Right ventricle myocardium superior (tissue), 1 donor: ENCODE data around the gene XPA. TPM values are rescaled to one million over a fixed set of nuclear protein-coding genes. Genes with fewer than 3 reads are reported as not detected.
"Not testable (repeated sequence)": the region's sequence is repeated elsewhere in the genome, so short reads cannot be mapped to it uniquely, and the experiment has no call there.

Experiments
- ATAC-seq: fragments of 200-7000 bp; cut with Tn5 transposase; one replicate; pipeline ENCODE4 v1.9.1; 2020; ENCODE audit warnings: mild to moderate bottlenecking; ENCODE audit not compliant: poor library complexity
- DNase-seq: peaks from one replicate; pipeline ENCODE4 v3.0.0-alpha.2; 2020
- intact Hi-C: fragments of 100-400 bp; cut with DNase I; formaldehyde crosslinking; loops from one replicate; pipeline ENCODE4 v1.11.2; 2022
- long read RNA-seq: library from polyadenylated mRNA; unstranded; transcript quantifications from one replicate; pipeline ENCODE4 v2.0.0, GENCODE V29; 2021
- total RNA-seq: library from RNA; stranded (reverse); fragmentation: NEBNext Ultra II Directional; extraction: Animal tissue kit (Norgen Biotek cat#: 25700); gene quantifications from one replicate; pipeline ENCODE4 v1.2.1, GENCODE V29; 2021
- donor health status: DM: no; HTN: yes; CAD: no; lungs with severe emphysema.

Gene XPA
- total RNA-seq = 5.8 TPM
- long read RNA-seq, transcript XPA-201 (6 exons, 1,417 nt) = major isoform, 9 of 14 reads
- long read RNA-seq, partial matches to known transcripts = 0 of 14 reads
- long read RNA-seq, other reads (novel, unspliced or antisense) = 5 of 14 reads

GRCh38 chr9:97696803-97697601 lies at the start of gene XPA:
Gene XPA, minus strand, starts transcription at chr9:97697340. Its CDS starts 48 bp downstream, at chr9:97697292.
- intact Hi-C loops = no loop called here
- peak; percentile 99 for DNase-seq
- peak; percentile 100 for ATAC-seq

GRCh38 chr9:97744710-97745708 lies 47.9 kb upstream of the XPA start:
- intact Hi-C loops = no loop called here
- no peak for ATAC-seq
- DNase-seq = no peak

GRCh38 chr9:97744025-97744424 lies 46.9 kb upstream of the XPA start:
- intact Hi-C loops, DNase-seq, ATAC-seq: not testable (repeated sequence)

- intact Hi-C loops = no loop called here
- DNase-seq (no peak), ATAC-seq (no peak)
These were observed 45.4 kb upstream of the XPA start for GRCh38 chr9:97742545-97742944.

- ATAC-seq (no peak), DNase-seq (no peak)
- intact Hi-C loops = no loop called here
These were observed 44.8 kb upstream of the XPA start for GRCh38 chr9:97741947-97742346.

GRCh38 chr9:97740848-97741821 lies 44.0 kb upstream of the XPA start:
- intact Hi-C loops = no loop called here
- ATAC-seq (peak; percentile 92), DNase-seq (peak; percentile 78)

GRCh38 chr9:97737429-97737828 lies 40.3 kb upstream of the XPA start:
- intact Hi-C loops = no loop called here
- ATAC-seq = no peak
- DNase-seq = no peak

- DNase-seq = no peak
- intact Hi-C loops = no loop called here
- ATAC-seq = no peak
These were observed 38.0 kb upstream of the XPA start for GRCh38 chr9:97735070-97735600.

GRCh38 chr9:97726716-97727115 lies 29.6 kb upstream of the XPA start:
- ATAC-seq = no peak
- intact Hi-C loops = no loop called here
- DNase-seq = no peak

GRCh38 chr9:97723819-97724218 lies 26.7 kb upstream of the XPA start:
- ATAC-seq (no peak), DNase-seq (no peak)
- intact Hi-C loops = no loop called here

- ATAC-seq (no peak), DNase-seq (no peak)
- intact Hi-C loops = no loop called here
These were observed 25.2 kb upstream of the XPA start for GRCh38 chr9:97722331-97722730.

GRCh38 chr9:97721396-97721795 lies 24.3 kb upstream of the XPA start:
- intact Hi-C loops = no loop called here
- DNase-seq = no peak
- ATAC-seq = no peak

GRCh38 chr9:97717866-97718265 lies 20.7 kb upstream of the XPA start:
- no peak for ATAC-seq
- intact Hi-C loops = no loop called here
- no peak for DNase-seq

- intact Hi-C loops = loop anchor here (5.0 kb wide), 1 partner anchor 548 kb away; no protein-coding TSS in a partner anchor
- no peak for ATAC-seq
- no peak for DNase-seq
These were observed 17.3 kb upstream of the XPA start for GRCh38 chr9:97714435-97714834.

- DNase-seq (no peak), ATAC-seq (no peak)
- intact Hi-C loops = loop anchor here (5.0 kb wide), 1 partner anchor 551 kb away; no protein-coding TSS in a partner anchor
These were observed 14.1 kb upstream of the XPA start for GRCh38 chr9:97711223-97711626.

- intact Hi-C loops = loop anchor here (5.0 kb wide), 1 partner anchor 552 kb away; no protein-coding TSS in a partner anchor
- peak; percentile 92 for ATAC-seq
- no peak for DNase-seq
These were observed 13.4 kb upstream of the XPA start for GRCh38 chr9:97710356-97711222.

GRCh38 chr9:97706246-97706645 lies 9.1 kb upstream of the XPA start:
- ATAC-seq (no peak), DNase-seq (no peak)
- intact Hi-C loops = no loop called here
